ENCODE data around the gene FNDC3B. TPM values are rescaled to one million over a fixed set of nuclear protein-coding genes. Genes with fewer than 3 reads are reported as not detected.

Gene FNDC3B
- total and polyA plus RNA-seq, 9 of the 15 experiments (the other 6 are each of a cell fraction or from before 2014, with no cell fraction given): 7.0 to 35.8 (median 16.2) TPM

GRCh38 chr3:172351895-172352466 is 312.6 kb downstream of the FNDC3B start:
- no peak for DNase-seq (ENCODE audit: extremely low read depth in 1 of 4, low spot score in 3 of 4)
- H3K36me3 ChIP-seq (ENCODE audit: control insufficient read depth, insufficient read depth, low read length): peaks cover 69% of the 10 kb centered on the region
- H3K4me1 ChIP-seq (replicated peaks in 1 of 2; ENCODE audit: control insufficient read depth in 2 of 2, insufficient read depth in 2 of 2, low read length in 2 of 2): no peaks in the 10 kb centered on the region; a peak in 1 of 5 replicates
- H3K4me3 ChIP-seq: no peak overlapping the region
- POLR2A ChIA-PET: interaction anchor here (1.1 to 2.1 kb wide), 3 partner anchors 9 to 72 kb away, joined by 3 to 6 read pairs (median 3); no protein-coding TSS in a partner anchor
- no peak for ATAC-seq
- H3K9me3 ChIP-seq (replicated peaks; ENCODE audit: control insufficient read depth, insufficient read depth, low read depth, low read length): no peaks in the 10 kb centered on the region
- H3K9ac ChIP-seq (ENCODE audit: insufficient read depth in 1 of 2, low read depth in 2 of 2, low read length in 2 of 2): no peak overlapping the region
- TF ChIP-seq PML (IDR thresholded peaks at IDR 0.05; ENCODE audit: low read length): no peak
- no peak for TF ChIP-seq RBBP5 (IDR thresholded peaks at IDR 0.05; ENCODE audit: borderline replicate concordance, insufficient read depth, low read length, poor library complexity, severe bottlenecking)
- TF ChIP-seq ZNF696 (CRISPR knock-in tag; conservative IDR thresholded peaks at IDR 0.05): no peak
- no peak for TF ChIP-seq ETS2 (tag; IDR thresholded peaks at IDR 0.05; ENCODE audit: borderline replicate concordance, poor library complexity, severe bottlenecking)
- no peak for TF ChIP-seq YY1 (IDR thresholded peaks at IDR 0.05; ENCODE audit: borderline replicate concordance in 1 of 3, control insufficient read depth in 1 of 3, extremely low read depth in 1 of 3, insufficient read depth in 3 of 3, insufficient read length in 1 of 3, insufficient replicate concordance in 2 of 3, low read depth in 1 of 3, low read length in 2 of 3)
- no peak for TF ChIP-seq TBP (optimal IDR thresholded peaks at IDR 0.05; ENCODE audit: low read depth, low read length)
- TF ChIP-seq, protein P1, sequence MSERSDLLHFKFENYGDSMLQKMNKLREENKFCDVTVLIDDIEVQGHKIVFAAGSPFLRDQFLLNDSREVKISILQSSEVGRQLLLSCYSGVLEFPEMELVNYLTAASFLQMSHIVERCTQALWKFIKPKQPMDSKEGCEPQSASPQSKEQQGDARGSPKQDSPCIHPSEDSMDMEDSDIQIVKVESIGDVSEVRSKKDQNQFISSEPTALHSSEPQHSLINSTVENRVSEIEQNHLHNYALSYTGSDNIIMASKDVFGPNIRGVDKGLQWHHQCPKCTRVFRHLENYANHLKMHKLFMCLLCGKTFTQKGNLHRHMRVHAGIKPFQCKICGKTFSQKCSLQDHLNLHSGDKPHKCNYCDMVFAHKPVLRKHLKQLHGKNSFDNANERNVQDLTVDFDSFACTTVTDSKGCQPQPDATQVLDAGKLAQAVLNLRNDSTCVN (CRISPR knock-in tag; IDR thresholded peaks at IDR 0.05): no peak
- TF ChIP-seq ETV6 (IDR thresholded peaks at IDR 0.05; ENCODE audit: borderline replicate concordance in 1 of 2, low read depth in 2 of 2, low read length in 1 of 2): no peak
- no peak for TF ChIP-seq ETV6 (CRISPR knock-in tag; IDR thresholded peaks at IDR 0.05; ENCODE audit: borderline replicate concordance)
- TF ChIP-seq TAF15 (IDR thresholded peaks at IDR 0.05; ENCODE audit: low read depth, low read length): no peak
- no peak for TF ChIP-seq KAT7 (CRISPR knock-in tag; IDR thresholded peaks at IDR 0.05; ENCODE audit: borderline replicate concordance)
- no peak for TF ChIP-seq NONO (IDR thresholded peaks at IDR 0.05; ENCODE audit: low read depth in 2 of 2, low read length in 1 of 2)
- TF ChIP-seq JUN (IDR thresholded peaks at IDR 0.05; ENCODE audit: borderline replicate concordance, low read depth, low read length): no peak
- no peak for TF ChIP-seq JUN (CRISPR knock-in tag; IDR thresholded peaks at IDR 0.05; ENCODE audit: borderline replicate concordance)
- TF ChIP-seq STAT5A (IDR thresholded peaks at IDR 0.05; ENCODE audit: borderline replicate concordance, low read length): no peak
- TF ChIP-seq HNRNPK (IDR thresholded peaks at IDR 0.05; ENCODE audit: low read depth, low read length, poor library complexity, severe bottlenecking): no peak
- H3K9me1 ChIP-seq (ENCODE audit: control insufficient read depth, insufficient read depth, low read length): no peaks in the 10 kb centered on the region
- intact Hi-C loops (cut with micrococcal nuclease) (no loop called here), in situ Hi-C loops (cut with MboI) (no loop called here)
- H3K79me2 ChIP-seq (ENCODE audit: control insufficient read depth, insufficient read depth, low read length): no peaks in the 10 kb centered on the region
- BruUV-seq (replicated peaks): no TSS peak
- 91% methylated on average over 9 of the region's 9 CpGs for WGBS (ENCODE audit: insufficient coverage, low coverage, missing lambda C conversion rate)
- CTCF ChIA-PET (ENCODE audit: low intra/inter-chr PET ratio): no interaction called here
- H3K27ac ChIP-seq (ENCODE audit: extremely low read depth, low read depth, low read length): no peak overlapping the region
- no peaks in the 10 kb centered on the region for H3K27me3 ChIP-seq (ENCODE audit: control insufficient read depth in 2 of 2, insufficient read depth in 2 of 2, low read length in 2 of 2)
- H3K4me2 ChIP-seq (ENCODE audit: insufficient read depth, low read length): no peak overlapping the region
- no peaks in the 10 kb centered on the region; the same call in 1 of the 2 replicates for H4K20me1 ChIP-seq (replicated peaks; ENCODE audit: control insufficient read depth, insufficient read depth, low read length)
- H2AFZ ChIP-seq (ENCODE audit: low read depth, low read length): no peak overlapping the region
- no peak for FAIRE-seq
